CD4-positive, alpha-beta memory T cell (primary cell): Measurements from ENCODE around the gene OPRL1. TPM values are rescaled to one million over a fixed set of nuclear protein-coding genes. Genes with fewer than 3 reads are reported as not detected.

Source experiments
- CTCF ChIA-PET: fragments of 350-600 bp; sonication (Branson Sonifier 250); formaldehyde crosslinking; loops from one replicate; lab custom pipeline; 2021; ENCODE audit warnings: inconsistent platforms; ENCODE audit not compliant: partially characterized antibody; lab: Charles Lee
- POLR2A ChIA-PET: fragments of 350-600 bp; sonication (Branson Sonifier 250); formaldehyde crosslinking; loops from one replicate; lab custom pipeline; 2021; ENCODE audit not compliant: partially characterized antibody; lab: Charles Lee
- DNase-seq, 5 donors: peaks; one replicate each; pipeline versions ENCODE4 v3.0.0 to v3.0.0-alpha.2; 2020 to 2022; ENCODE audit warnings: mixed read lengths in 1 of 5
- H3K27ac ChIP-seq: one replicate; pipeline ENCODE4 v1.7.0; 2013; ENCODE audit warnings: low read depth, low read length
- H3K27me3 ChIP-seq: 2 replicates; pipeline ENCODE4 v1.7.0; 2013; ENCODE audit warnings: mild to moderate bottlenecking, low read length, moderate library complexity; ENCODE audit not compliant: insufficient read depth
- H3K36me3 ChIP-seq: 2 replicates; pipeline ENCODE4 v1.7.0; 2013; ENCODE audit warnings: mild to moderate bottlenecking, low read length, moderate library complexity; ENCODE audit not compliant: insufficient read depth
- H3K4me1 ChIP-seq: 2 replicates; pipeline ENCODE4 v1.7.0; 2013; ENCODE audit warnings: mild to moderate bottlenecking, low read length, moderate library complexity; ENCODE audit not compliant: insufficient read depth
- H3K4me3 ChIP-seq, 2 donors: one replicate each; pipeline ENCODE4 v1.7.0; 2013; ENCODE audit warnings: low read length in 2 of 2, mild to moderate bottlenecking in 1 of 2
- H3K9me3 ChIP-seq, 2 donors: one replicate each; pipeline ENCODE4 v1.7.0; 2013; ENCODE audit warnings: low read length in 2 of 2, control low read depth in 1 of 2; ENCODE audit not compliant: control insufficient read depth in 1 of 2
- H3K27ac Mint-ChIP-seq, 7 donors: one replicate each; pipeline ENCODE4 v1.8.0; 2020 to 2021; ENCODE audit warnings: mixed read lengths in 7 of 7, mild to moderate bottlenecking in 6 of 7, inconsistent platforms in 3 of 7, moderate library complexity in 3 of 7
- H3K27me3 Mint-ChIP-seq, 2 donors: one replicate each; pipeline ENCODE4 v1.8.0; 2020 to 2021; ENCODE audit warnings: mixed read lengths in 2 of 2
- H3K36me3 Mint-ChIP-seq, 2 donors: one replicate each; pipeline ENCODE4 v1.8.0; 2020 to 2021; ENCODE audit warnings: mixed read lengths in 2 of 2, inconsistent platforms in 1 of 2, mild to moderate bottlenecking in 1 of 2
- H3K4me1 Mint-ChIP-seq, 4 donors: one replicate each; pipeline ENCODE4 v1.8.0; 2020 to 2021; ENCODE audit warnings: mixed read lengths in 4 of 4, mild to moderate bottlenecking in 1 of 4
- H3K4me3 Mint-ChIP-seq, 8 donors: one replicate each; pipeline ENCODE4 v1.8.0; 2020 to 2021; ENCODE audit warnings: mixed read lengths in 8 of 8, mild to moderate bottlenecking in 7 of 8, moderate library complexity in 6 of 8, inconsistent platforms in 3 of 8
- H3K9me3 Mint-ChIP-seq, 8 donors: one replicate each; pipeline ENCODE4 v1.8.0; 2020 to 2021; ENCODE audit warnings: mixed read lengths in 8 of 8, mild to moderate bottlenecking in 5 of 8, inconsistent platforms in 3 of 8, moderate library complexity in 1 of 8
- intact Hi-C: fragments of 100-400 bp; cut with micrococcal nuclease; formaldehyde crosslinking; loops from one replicate; pipeline ENCODE4 v1.15.1; 2023
- polyA plus RNA-seq, 2 donors: library from polyadenylated mRNA; unstranded; fragments of 300-500 nt; fragmentation: Illumina TruSeq; gene quantifications; one replicate each; pipeline ENCODE4 v1.2.3, GENCODE V29; 2021
- total RNA-seq, 2 experiments: library from RNA; stranded (reverse); gene quantifications; one replicate each; pipeline ENCODE4 v1.2.3, GENCODE V29; 2021

Gene OPRL1
- total and polyA plus RNA-seq, 4 experiments from 2014 or later: 0.68 to 1.1 (median 0.97) TPM

- no peak for DNase-seq
- no peak within 1 kb of the TSS for H3K4me3 Mint-ChIP-seq
- H3K4me3 ChIP-seq: no peak within 1 kb of the TSS
- H3K36me3 ChIP-seq: no peaks in the 10 kb centered on the region
- H3K4me1 Mint-ChIP-seq: peaks cover 2 to 6% (median 4%) of the 10 kb centered on the region in 4 donors
- peaks cover 8 to 9% of the 10 kb centered on the region in 2 donors for H3K27me3 Mint-ChIP-seq
- no peak within 1 kb of the TSS for H3K27ac ChIP-seq
- intact Hi-C loops: no loop called here
- POLR2A ChIA-PET: no interaction called here
- CTCF ChIA-PET: no interaction called here
- H3K27ac Mint-ChIP-seq: peak within 1 kb of the TSS in 2 of 7 donors; percentile 15 to 42
- H3K4me1 ChIP-seq: no peaks in the 10 kb centered on the region
- H3K9me3 Mint-ChIP-seq: no peaks in the 10 kb centered on the region
- no peaks in the 10 kb centered on the region for H3K36me3 Mint-ChIP-seq
- no peaks in the 10 kb centered on the region for H3K9me3 ChIP-seq
- no peaks in the 10 kb centered on the region for H3K27me3 ChIP-seq
These were observed 27.3 kb downstream of the OPRL1 start, which contains the start of gene NPBWR2 for GRCh38 chr20:64106981-64107735. Gene NPBWR2 (minus strand): TSS chr20:64107565. CDS start chr20:64106831, 734 bp downstream.

GRCh38 chr20:64107736-64108457, 28.0 kb downstream of the OPRL1 start:
- intact Hi-C loops: no loop called here
- POLR2A ChIA-PET: no interaction called here

GRCh38 chr20:64108731-64109681, 29.1 kb downstream of the OPRL1 start:
- intact Hi-C loops: no loop called here
- ChIA-PET POLR2A (no interaction called here), CTCF (no interaction called here)
- Histone ChIP-seq H3K4me3 (no peak overlapping the region), H3K4me1 (no peaks in the 10 kb centered on the region), H3K27me3 (no peaks in the 10 kb centered on the region), H3K36me3 (no peaks in the 10 kb centered on the region), H3K9me3 (no peaks in the 10 kb centered on the region), H3K27ac (no peak overlapping the region)
- Mint-ChIP-seq H3K4me1 (peaks cover 0 to 3% (median under 1%) of the 10 kb centered on the region in 4 donors), H3K36me3 (no peaks in the 10 kb centered on the region), H3K4me3 (no peak overlapping the region), H3K27ac (no peak overlapping the region), H3K27me3 (no peaks in the 10 kb centered on the region), H3K9me3 (no peaks in the 10 kb centered on the region)
- no peak for DNase-seq

More at GRCh38 chr20:64107736-64108457, 28.0 kb downstream of the OPRL1 start:
- DNase-seq: no peak
- no peaks in the 10 kb centered on the region for H3K36me3 ChIP-seq
- H3K4me3 ChIP-seq: no peak overlapping the region
- H3K4me1 ChIP-seq: no peaks in the 10 kb centered on the region
- H3K27me3 Mint-ChIP-seq: peaks cover 7% of the 10 kb centered on the region in 2 donors
- H3K4me1 Mint-ChIP-seq: peaks cover under 1 to 3% (median 2%) of the 10 kb centered on the region in 4 donors
- H3K9me3 Mint-ChIP-seq: no peaks in the 10 kb centered on the region
- no peaks in the 10 kb centered on the region for H3K36me3 Mint-ChIP-seq
- H3K27me3 ChIP-seq: no peaks in the 10 kb centered on the region
- peak overlapping the region in 1 of 7 donors; percentile 15 for H3K27ac Mint-ChIP-seq
- no peak overlapping the region for H3K4me3 Mint-ChIP-seq
- no peak overlapping the region for H3K27ac ChIP-seq
- H3K9me3 ChIP-seq: no peaks in the 10 kb centered on the region
- CTCF ChIA-PET: no interaction called here

- H3K27ac ChIP-seq: no peak overlapping the region
- Mint-ChIP-seq H3K27me3 (no peaks in the 10 kb centered on the region), H3K27ac (no peak overlapping the region), H3K36me3 (no peaks in the 10 kb centered on the region), H3K9me3 (no peaks in the 10 kb centered on the region), H3K4me1 (peaks cover 0 to 3% (median under 1%) of the 10 kb centered on the region in 4 donors), H3K4me3 (no peak overlapping the region)
- intact Hi-C loops: no loop called here
- ChIA-PET POLR2A (no interaction called here), CTCF (interaction anchor here (2.4 kb wide), 1 partner anchor 10 kb away, joined by 7 read pairs; no protein-coding TSS in a partner anchor)
- H3K9me3 ChIP-seq: no peaks in the 10 kb centered on the region
- no peaks in the 10 kb centered on the region for H3K4me1 ChIP-seq
- no peak for DNase-seq
- no peaks in the 10 kb centered on the region for H3K27me3 ChIP-seq
- no peak overlapping the region for H3K4me3 ChIP-seq
- H3K36me3 ChIP-seq: no peaks in the 10 kb centered on the region
These were observed 30.0 kb downstream of the OPRL1 start for GRCh38 chr20:64109831-64110391.

GRCh38 chr20:64110411-64111068, 30.7 kb downstream of the OPRL1 start:
- peak overlapping the region in 2 of 7 donors; percentile 23 to 37 for H3K27ac Mint-ChIP-seq
- CTCF ChIA-PET: interaction anchor here (1.1 to 2.4 kb wide), 2 partner anchors 9 to 10 kb away, joined by 4 to 7 read pairs; no protein-coding TSS in a partner anchor

GRCh38 chr20:64111841-64112641, 32.2 kb downstream of the OPRL1 start:
- Histone ChIP-seq H3K4me3 (no peak overlapping the region), H3K9me3 (no peaks in the 10 kb centered on the region), H3K27ac (no peak overlapping the region), H3K27me3 (no peaks in the 10 kb centered on the region), H3K4me1 (no peaks in the 10 kb centered on the region), H3K36me3 (no peaks in the 10 kb centered on the region)
- H3K27me3 Mint-ChIP-seq: no peaks in the 10 kb centered on the region
- no peak overlapping the region for H3K4me3 Mint-ChIP-seq
- ChIA-PET CTCF (interaction anchor here (1.1 to 2.4 kb wide), 2 partner anchors 8 to 11 kb away, joined by 4 to 7 read pairs; no protein-coding TSS in a partner anchor), POLR2A (interaction anchor here (1.3 kb wide), 1 partner anchor 35 kb away, joined by 3 read pairs; no protein-coding TSS in a partner anchor)
- intact Hi-C loops: no loop called here
- H3K27ac Mint-ChIP-seq: no peak overlapping the region
- no peak for DNase-seq
- H3K9me3 Mint-ChIP-seq: no peaks in the 10 kb centered on the region
- H3K4me1 Mint-ChIP-seq: peaks cover 0 to 2% (median 0%) of the 10 kb centered on the region in 4 donors
- H3K36me3 Mint-ChIP-seq: no peaks in the 10 kb centered on the region

More at GRCh38 chr20:64110411-64111068, 30.7 kb downstream of the OPRL1 start:
- Mint-ChIP-seq H3K9me3 (no peaks in the 10 kb centered on the region), H3K27me3 (no peaks in the 10 kb centered on the region), H3K36me3 (no peaks in the 10 kb centered on the region), H3K4me1 (peaks cover 0 to 3% (median under 1%) of the 10 kb centered on the region in 4 donors), H3K4me3 (no peak overlapping the region)
- intact Hi-C loops: no loop called here
- no peak for DNase-seq
- no peaks in the 10 kb centered on the region for H3K36me3 ChIP-seq
- no peaks in the 10 kb centered on the region for H3K9me3 ChIP-seq
- H3K27ac ChIP-seq: no peak overlapping the region
- H3K27me3 ChIP-seq: no peaks in the 10 kb centered on the region
- no peaks in the 10 kb centered on the region for H3K4me1 ChIP-seq
- POLR2A ChIA-PET: interaction anchor here (1.3 kb wide), 1 partner anchor 34 kb away, joined by 3 read pairs; no protein-coding TSS in a partner anchor
- no peak overlapping the region for H3K4me3 ChIP-seq
